Activated naive CD4-positive, alpha-beta T cell treated with anti-CD3 and anti-CD28 coated beads, Interleukin-2, amount 50 U/mL, for 16 hours (primary cell): Measurements from ENCODE around the gene GAREM1.

Experiments
- DNase-seq: peaks from one replicate; pipeline ENCODE4 v3.0.0-alpha.2; 2020

The GAREM1 gene

DNA sequence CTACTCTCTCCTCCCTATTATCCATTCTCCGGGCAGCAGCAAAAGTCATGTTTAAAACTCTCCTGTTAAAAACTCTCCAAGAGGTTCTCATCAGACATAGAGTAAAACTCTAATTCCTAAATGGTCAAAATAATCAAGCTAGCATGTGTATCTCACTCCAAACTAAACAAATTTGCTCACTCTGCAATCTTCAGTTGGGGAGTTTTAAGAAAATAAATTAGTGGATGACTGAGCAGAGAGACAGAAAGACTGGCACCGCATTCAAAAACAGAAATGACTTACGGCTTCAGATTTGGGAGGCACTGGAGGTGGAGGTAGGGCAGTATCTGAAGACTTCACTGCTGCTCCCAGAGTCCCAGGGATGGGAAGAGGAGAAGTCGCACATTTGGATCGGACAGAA, 183.9 kb downstream of the GAREM1 start:
- DNase-seq, result no peak

- no peak for DNase-seq
Observed at GRCh38 chr18:32284284-32284683, 186.4 kb downstream of the GAREM1 start.

DNA sequence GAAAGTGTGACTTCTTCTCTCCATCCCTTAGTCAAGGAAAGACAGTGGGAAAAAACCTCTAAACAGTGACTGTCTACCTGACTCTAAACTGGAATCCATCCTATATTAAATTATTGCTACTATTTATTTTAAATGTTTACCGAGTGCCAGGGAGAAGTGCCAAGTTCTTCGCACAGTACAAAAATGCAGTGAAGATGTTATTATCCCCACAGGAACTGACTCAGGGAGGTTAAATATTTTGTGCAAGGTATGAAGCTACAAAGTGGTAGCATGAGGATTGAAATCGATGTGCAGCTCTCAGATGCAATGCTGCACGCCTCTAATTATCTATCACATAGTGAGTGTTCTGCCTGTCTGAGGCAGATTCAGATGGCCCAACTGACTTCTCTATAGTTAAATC, 189.8 kb downstream of the GAREM1 start:
- DNase-seq, result no peak

DNA sequence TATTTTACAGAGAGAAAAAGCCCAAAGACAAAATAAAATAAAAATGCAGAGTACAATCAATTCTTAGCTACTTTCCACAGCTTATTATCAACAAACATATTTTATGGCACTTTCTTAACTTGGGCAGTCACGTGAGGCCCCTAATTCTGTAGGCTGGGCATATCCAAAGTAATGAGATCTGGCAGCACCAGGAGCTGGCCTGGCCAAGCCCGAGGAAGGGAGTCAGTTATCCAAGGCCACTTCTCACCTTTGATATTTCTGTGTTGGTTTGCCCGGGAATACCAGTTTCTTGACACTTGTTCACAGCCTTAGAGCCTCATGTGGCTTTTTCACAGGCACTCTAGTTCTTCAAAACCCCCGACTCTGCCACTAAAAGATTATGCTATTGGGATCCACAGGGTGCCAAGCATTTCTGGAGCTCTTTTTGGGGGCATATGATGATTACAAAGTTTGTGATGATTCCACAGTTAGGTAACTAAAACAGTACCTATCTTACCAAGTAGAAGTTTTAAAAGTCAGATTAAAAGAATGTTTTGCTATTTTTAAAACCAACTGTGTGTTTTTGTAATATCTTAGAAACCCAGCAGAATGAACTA, 190.4 kb downstream of the GAREM1 start:
- no peak for DNase-seq

DNA sequence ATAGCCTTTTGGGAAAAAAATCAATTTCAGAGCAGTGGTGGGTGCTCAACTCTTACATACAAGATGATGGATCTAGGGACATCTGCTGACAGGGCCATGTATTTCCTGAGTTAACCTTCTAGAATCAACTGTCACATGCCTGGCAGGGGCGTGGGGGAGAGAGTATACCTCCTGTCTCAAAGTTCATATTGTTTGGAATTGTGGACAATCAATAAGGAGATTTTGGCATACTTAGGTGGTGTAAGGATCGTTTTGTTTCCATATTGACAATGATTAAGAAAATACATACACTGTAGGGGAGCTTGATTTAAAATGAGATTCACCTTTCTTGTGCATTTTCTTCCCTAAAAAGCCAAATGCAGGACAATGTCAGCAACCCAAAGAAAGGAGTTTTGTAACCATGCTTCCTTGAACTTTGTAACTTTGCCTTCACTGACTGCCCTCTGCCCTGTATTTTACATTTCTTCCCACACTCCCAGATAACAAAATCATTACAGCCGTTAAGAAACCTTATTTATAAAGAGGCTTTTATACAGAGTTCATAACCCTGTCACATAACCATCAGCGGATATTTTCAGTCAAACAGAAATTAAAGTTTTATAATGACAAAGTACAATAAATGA, 192.4 kb downstream of the GAREM1 start:
- DNase-seq, result no peak

DNA sequence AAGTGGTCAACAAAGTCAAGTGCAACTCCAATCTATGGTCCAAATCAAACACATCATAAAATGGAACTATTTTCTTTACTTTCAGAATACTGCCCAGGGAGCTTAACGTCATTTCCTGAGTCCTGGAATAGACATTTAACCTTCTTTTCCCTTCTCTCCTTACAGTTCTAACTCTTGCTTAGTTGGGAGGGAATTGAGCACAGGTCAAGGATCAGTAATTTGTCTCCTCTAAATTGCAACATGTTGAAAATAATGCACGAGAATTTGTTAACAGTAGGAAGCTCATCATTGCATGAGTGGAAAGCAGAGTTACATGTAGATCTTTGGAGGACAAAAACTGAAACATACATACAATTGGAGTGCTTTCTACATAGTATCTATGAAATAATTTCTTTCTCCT, 193.1 kb downstream of the GAREM1 start:
- DNase-seq, result no peak

- DNase-seq, result no peak
Observed at GRCh38 chr18:32276906-32277305, 193.8 kb downstream of the GAREM1 start.

DNA sequence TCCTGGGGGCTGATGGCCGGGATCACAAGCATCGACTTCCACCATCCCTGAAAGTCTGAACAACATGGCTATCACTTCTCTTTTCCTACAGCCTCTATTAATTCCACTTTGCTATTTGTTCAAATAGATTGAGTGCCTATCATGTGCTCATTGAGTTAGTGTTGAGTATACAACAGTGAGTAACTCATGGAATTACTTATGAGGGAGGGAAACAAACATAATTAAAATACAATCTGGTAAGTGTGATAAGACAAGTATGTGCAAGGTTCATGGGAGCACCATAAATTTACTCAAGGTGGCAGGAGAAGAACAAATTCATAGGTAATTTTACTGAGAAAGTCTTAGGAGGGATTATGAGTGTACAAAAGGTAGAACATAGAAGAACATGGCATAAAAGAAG, 194.4 kb downstream of the GAREM1 start:
- DNase-seq, result no peak

DNA sequence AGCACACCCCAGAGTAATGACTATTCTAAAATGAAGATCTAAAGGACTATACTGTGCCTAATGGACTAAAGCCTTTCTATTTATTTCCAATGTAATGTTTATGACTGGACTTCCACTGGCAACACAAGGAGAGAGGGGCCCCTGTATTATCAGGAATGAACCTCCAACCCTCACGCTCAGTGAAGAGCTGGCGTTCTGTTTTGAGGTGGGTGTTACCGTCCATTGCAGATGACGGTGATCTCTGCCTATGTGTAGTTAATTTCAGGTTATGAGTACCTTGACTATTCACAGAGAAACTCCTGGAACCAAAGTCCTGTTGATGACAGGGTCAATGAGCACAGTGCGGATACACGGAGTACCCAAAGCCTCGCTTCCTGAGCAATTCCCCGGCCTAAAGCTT, 195.5 kb downstream of the GAREM1 start:
- no peak for DNase-seq

- DNase-seq, result no peak
Observed at GRCh38 chr18:32274307-32274706, 196.4 kb downstream of the GAREM1 start.

DNA sequence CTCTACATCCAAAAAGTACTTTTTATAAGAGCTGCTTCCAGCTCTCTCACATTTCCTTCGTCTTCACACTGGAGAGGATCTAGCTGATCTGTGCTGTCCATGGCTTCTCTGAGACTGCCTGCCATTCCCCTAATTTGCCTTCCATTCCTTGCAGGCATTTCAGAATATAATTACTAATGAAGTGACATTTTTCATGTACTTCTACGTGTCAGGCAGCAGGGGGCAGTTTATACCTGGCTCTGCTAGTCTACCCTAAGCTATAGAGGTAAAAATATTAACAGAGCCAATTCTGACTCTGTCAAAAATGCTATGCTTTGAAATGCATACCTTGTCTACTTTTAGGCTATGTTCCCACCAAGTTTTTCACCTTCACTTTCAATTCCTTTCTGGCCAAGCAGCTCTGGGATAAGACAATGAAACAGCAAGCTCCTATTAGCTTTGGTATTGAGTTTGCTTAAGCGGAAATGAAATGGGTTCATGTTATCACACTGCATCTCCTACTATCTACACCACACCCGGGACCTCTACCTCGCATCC, 198.9 kb downstream of the GAREM1 start:
- DNase-seq, result no peak

GRCh38 chr18:32270341-32270740, 200.3 kb downstream of the GAREM1 start:
- no peak for DNase-seq

- no peak for DNase-seq
Observed at GRCh38 chr18:32267463-32267862, 203.2 kb downstream of the GAREM1 start.

GRCh38 chr18:32264401-32264800, 206.3 kb downstream of the GAREM1 start:
- DNase-seq, result no peak

- no peak for DNase-seq
Observed at GRCh38 chr18:32262092-32262491, 208.6 kb downstream of the GAREM1 start.

DNA sequence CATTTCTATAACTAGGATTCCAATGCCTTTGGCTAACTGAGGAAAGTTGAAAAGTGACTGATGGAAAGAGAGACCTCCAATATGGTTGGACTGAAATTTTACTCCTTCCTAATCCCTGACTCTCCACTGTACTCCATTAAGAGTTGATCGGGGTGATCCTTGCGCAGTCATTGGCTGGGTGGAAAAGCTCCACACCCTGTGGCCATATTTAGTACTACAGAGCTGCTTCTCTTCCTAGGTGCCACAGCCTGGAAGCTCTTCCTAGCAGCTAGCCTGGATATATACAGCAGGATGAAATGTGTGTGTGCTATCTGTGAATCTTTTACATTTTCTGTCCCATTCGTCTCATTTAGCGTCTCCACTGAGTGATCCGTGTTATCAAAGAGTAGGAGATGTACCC, 209.7 kb downstream of the GAREM1 start:
- DNase-seq, result no peak

DNA sequence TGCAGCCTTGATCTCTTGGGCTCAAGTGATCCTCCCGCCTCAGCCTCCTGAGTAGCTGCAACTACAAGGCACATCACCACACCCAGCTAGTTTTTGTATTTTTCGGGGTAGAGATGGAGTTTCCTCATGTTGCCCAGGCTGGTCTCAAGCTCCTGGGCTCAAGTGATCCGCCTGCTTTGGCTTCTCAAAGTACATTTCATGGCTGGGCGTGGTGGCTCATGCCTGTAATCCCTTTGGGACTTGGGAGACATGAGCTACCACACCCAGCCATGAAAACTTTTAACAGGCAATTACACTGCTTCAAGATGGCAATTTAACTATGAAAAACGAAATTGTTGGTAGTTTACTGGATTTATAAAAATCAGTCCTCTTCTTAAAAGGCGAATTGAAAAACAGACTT, 211.1 kb downstream of the GAREM1 start:
- DNase-seq, result no peak

DNA sequence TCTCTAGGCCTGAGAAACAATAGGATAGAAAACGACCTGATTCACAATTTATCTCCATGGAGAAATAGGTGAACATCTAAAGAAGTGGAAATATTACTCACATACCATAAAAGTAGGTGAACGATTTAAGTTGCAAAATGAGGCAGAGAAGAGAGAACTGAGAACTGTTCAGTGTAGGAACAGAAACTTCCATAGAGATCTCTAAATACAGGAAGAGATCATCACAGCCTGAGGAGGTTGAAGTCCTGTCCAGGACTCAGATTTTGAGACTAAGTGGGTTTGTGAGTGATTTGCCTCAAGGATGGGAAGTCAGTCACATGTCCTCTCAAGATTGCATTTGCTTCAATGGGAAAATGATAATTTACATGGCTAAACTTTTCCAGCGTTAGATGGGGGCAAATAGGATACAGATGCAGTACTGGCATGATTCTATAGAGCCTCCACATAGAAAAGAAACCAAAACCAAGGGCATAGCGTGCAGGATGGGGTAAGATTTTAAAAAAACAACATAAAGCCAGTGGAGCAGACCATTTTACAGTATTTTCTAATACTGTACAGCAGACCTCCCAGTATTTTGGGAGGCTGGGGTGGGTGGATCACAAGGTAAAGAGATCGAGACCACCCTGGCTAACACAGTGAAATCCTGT, 212.0 kb downstream of the GAREM1 start:
- DNase-seq, result no peak

GRCh38 chr18:32258148-32258547, 212.5 kb downstream of the GAREM1 start:
- no peak for DNase-seq

GRCh38 chr18:32257084-32257785, 213.4 kb downstream of the GAREM1 start:
- no peak for DNase-seq

GRCh38 chr18:32255570-32255969, 215.1 kb downstream of the GAREM1 start:
- no peak for DNase-seq

DNA sequence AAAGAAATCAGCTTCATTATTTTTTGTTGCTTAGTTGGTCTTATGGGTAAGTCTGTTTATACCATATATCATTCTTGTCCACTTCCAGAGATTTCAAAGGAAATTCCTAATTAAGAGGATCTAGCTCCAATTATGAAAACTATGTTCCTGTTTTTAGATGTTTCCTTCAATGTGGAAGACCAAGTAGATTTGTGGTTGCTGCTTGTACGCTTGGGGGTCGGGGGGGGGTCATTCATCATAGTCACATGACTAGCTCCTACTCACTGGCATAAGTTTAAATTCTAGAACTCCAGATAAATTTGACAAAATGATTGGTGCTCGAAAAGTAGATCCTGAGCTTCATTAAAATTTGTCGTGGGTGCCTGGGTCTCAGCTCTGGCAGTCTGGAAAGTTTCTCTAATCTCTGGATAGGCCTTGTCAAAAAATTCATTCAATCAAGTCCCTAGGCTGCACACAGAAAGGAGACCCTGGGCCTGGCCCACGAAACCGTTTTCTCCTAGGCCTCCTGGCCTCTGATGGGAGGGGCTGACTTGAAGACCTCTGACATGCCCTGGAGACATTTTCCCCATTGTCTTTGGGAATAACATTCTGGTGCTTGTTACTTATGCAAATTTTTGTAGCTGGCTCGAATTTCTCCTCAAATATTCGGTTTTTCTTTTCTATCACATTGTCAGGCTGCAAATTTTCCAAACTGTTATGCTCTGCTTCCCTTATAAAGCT, 218.4 kb downstream of the GAREM1 start:
- DNase-seq, result no peak

DNA sequence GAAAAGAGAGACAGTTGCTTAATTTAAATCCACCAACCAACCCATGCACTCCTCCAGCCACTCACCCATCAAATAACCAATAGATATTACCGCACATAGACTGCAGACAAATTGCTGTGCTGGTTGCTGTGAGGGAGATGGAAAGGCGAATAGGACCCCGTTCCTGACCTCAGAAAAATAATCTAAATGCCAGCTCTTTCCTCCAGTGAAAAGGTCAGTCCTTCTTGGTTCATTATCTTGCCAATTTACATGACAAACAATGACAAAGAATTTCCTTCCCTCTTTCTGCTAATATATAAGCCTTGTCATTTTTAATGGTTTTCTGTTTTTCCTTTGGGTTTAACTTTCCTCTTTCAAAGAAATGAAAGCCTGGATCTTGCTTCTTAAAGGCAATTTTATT, 219.2 kb downstream of the GAREM1 start:
- no peak for DNase-seq
